GM18499 (cell line): ENCODE data around the gene MAPKAPK3.
"Not testable (repeated sequence)": the region's sequence is repeated elsewhere in the genome, so short reads cannot be mapped to it uniquely, and the experiment has no call there.

Source experiments
- ATAC-seq: cut with Tn5 transposase; IDR thresholded peaks from one replicate; pipeline ENCODE4 v1.9.1; 2021; ENCODE audit warnings: moderate number of reproducible peaks; ENCODE audit not compliant: insufficient read depth, unreplicated experiment

The MAPKAPK3 gene

GRCh38 chr3:50675179-50676030, 58.5 kb downstream of the MAPKAPK3 start:
- ATAC-seq, result no peak

GRCh38 chr3:50676031-50676705, 59.2 kb downstream of the MAPKAPK3 start:
- no peak for ATAC-seq

- no peak for ATAC-seq
Observed at GRCh38 chr3:50687127-50687751, 70.3 kb downstream of the MAPKAPK3 start.

DNA sequence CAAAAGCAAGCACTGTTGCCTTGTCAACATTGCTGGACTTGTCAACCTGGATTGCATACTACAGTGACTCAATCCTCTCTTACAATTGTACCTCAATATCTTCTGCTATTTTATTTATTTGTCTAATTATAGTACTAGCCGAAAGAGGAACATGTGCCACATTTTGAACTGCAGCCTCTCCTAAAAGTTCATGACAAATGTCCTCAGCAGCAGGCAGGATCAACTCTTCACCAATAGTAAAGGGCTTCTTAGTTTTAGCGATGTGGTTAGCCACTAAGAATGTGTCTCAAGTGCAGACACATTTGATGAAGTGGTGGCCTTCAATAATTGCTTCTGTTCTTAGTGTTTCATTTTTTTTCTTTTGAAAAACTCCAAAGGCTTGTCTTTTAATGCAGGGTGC, 71.0 kb downstream of the MAPKAPK3 start:
- no peak for ATAC-seq

DNA sequence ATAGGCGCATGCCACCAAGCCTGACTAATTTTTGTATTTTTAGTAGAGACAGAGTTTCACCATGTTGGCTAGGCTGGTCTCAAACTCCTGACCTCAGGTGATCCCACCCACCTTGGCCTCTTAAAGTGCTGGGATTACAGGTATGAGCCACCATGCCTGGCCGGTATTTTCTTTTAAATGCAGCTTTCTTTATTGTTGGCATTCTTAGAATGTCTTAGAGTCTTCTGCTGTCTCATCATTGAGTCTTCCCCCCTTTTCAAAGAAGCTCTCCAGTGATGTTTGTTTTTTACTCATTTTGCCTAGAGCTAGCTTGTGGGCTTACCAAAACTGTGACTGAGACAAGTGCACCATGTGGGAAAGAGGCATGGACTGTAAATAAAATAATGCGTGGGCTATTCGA, 71.7 kb downstream of the MAPKAPK3 start:
- ATAC-seq, result not testable (repeated sequence)

DNA sequence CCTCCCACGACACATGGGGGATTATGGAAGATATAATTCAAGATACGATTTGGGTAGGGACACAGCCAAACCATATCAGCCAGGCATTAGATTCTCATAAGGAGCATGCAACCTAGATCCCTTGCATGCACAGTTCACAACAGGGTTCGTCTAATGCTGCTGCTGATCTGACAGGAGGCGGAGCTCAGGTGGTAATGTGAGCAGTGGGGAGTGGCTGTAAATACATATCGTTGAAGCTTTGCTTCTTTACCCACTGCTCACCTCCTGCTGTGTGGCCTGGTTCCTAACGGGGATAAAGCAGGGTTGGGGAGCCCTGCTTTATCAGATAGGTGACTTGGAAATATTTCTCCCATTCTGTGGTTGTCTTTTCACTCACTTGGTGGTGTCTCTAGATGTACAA, 72.6 kb downstream of the MAPKAPK3 start:
- no peak for ATAC-seq

- no peak for ATAC-seq
Observed at GRCh38 chr3:50695031-50695430, 78.1 kb downstream of the MAPKAPK3 start.

DNA sequence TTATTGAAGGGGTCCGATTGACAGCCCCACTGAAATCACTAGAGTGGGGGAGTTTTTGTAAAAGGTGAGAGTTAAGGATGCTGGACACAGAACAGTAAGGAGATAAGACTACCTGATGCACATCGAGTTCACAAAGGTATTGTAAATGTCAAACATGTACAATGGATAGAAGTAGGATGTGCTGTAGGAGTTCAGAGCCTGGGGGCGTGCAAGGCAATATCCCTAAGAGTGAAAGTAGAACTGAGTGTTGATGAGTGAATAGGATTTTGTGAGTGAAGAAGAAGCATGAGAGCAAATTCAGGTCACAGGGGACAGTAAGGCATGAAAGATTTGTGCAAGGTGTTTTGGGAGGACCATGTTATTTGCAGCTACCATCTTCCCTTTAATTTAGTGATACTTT, 79.3 kb downstream of the MAPKAPK3 start:
- no peak for ATAC-seq

GRCh38 chr3:50698269-50698668, 81.3 kb downstream of the MAPKAPK3 start:
- no peak for ATAC-seq
